ENCODE results near the gene CNTN6.
A peak's percentile ranks its signal among the peaks of the same experiment; 100 is the strongest.
"Not testable (repeated sequence)": the region's sequence is repeated elsewhere in the genome, so short reads cannot be mapped to it uniquely, and the experiment has no call there.

Gene CNTN6

GRCh38 chr3:1381647-1382036 lies 288.8 kb downstream of the CNTN6 start:
- DNase-seq (ENCODE audit: low spot score): no peak
- no peak for TF ChIP-seq CTCF (IDR thresholded peaks at IDR 0.05; ENCODE audit: extremely low read depth, insufficient read depth, missing control alignments)
- in situ Hi-C loops (cut with MboI; ENCODE audit: low pct_unique_long_range_greater_than_20kb, low sequenced_read_pairs, unreplicated experiment): no loop called here

- in situ Hi-C loops (cut with MboI; ENCODE audit: low pct_unique_long_range_greater_than_20kb, low sequenced_read_pairs, unreplicated experiment); DNase-seq (ENCODE audit: low spot score): not testable (repeated sequence)
These were observed 294.6 kb downstream of the CNTN6 start for GRCh38 chr3:1387396-1387905.

GRCh38 chr3:1394188-1394587 lies 301.4 kb downstream of the CNTN6 start:
- DNase-seq (ENCODE audit: low spot score): no peak

GRCh38 chr3:1400571-1400970 lies 307.7 kb downstream of the CNTN6 start:
- in situ Hi-C loops (cut with MboI; ENCODE audit: low pct_unique_long_range_greater_than_20kb, low sequenced_read_pairs, unreplicated experiment): no loop called here
- TF ChIP-seq CTCF (IDR thresholded peaks at IDR 0.05; ENCODE audit: extremely low read depth, insufficient read depth, missing control alignments): no peak

More at GRCh38 chr3:1394188-1394587, 301.4 kb downstream of the CNTN6 start:
- no peak for TF ChIP-seq CTCF (IDR thresholded peaks at IDR 0.05; ENCODE audit: extremely low read depth, insufficient read depth, missing control alignments)
- in situ Hi-C loops (cut with MboI; ENCODE audit: low pct_unique_long_range_greater_than_20kb, low sequenced_read_pairs, unreplicated experiment): no loop called here

GRCh38 chr3:1404270-1404962 lies 311.6 kb downstream of the CNTN6 start:
- no peak for TF ChIP-seq CTCF (IDR thresholded peaks at IDR 0.05; ENCODE audit: extremely low read depth, insufficient read depth, missing control alignments)
- in situ Hi-C loops (cut with MboI; ENCODE audit: low pct_unique_long_range_greater_than_20kb, low sequenced_read_pairs, unreplicated experiment): no loop called here
- no peak for DNase-seq (ENCODE audit: low spot score)

More at GRCh38 chr3:1400571-1400970, 307.7 kb downstream of the CNTN6 start:
- DNase-seq (ENCODE audit: low spot score): no peak

GRCh38 chr3:1406250-1406649 lies 313.4 kb downstream of the CNTN6 start:
- in situ Hi-C loops (cut with MboI; ENCODE audit: low pct_unique_long_range_greater_than_20kb, low sequenced_read_pairs, unreplicated experiment): no loop called here
- DNase-seq (ENCODE audit: low spot score): no peak
- TF ChIP-seq CTCF (IDR thresholded peaks at IDR 0.05; ENCODE audit: extremely low read depth, insufficient read depth, missing control alignments): no peak

- in situ Hi-C loops (cut with MboI; ENCODE audit: low pct_unique_long_range_greater_than_20kb, low sequenced_read_pairs, unreplicated experiment): no loop called here
- TF ChIP-seq CTCF (IDR thresholded peaks at IDR 0.05; ENCODE audit: extremely low read depth, insufficient read depth, missing control alignments): no peak
- DNase-seq (ENCODE audit: low spot score): peak; percentile 30
These were observed 328.8 kb downstream of the CNTN6 start for GRCh38 chr3:1421577-1421976.
